NCI-H2081 (cell line): ENCODE measurements around the gene NARF.
"Not testable (repeated sequence)": the region's sequence is repeated elsewhere in the genome, so short reads cannot be mapped to it uniquely, and the experiment has no call there.

ENCODE experiments used
- DNase-seq, 2 experiments: peaks; one replicate each; lab custom pipeline; 2025; lab: John Stamatoyannopoulos, UW

The NARF gene

GRCh38 chr17:82536512-82537201 lies 78.1 kb downstream of the NARF start:
- no peak for DNase-seq

- not testable (repeated sequence) for DNase-seq
Observed at GRCh38 chr17:82537228-82537627, 78.7 kb downstream of the NARF start.

GRCh38 chr17:82539076-82539475 lies 80.5 kb downstream of the NARF start:
- not testable (repeated sequence) for DNase-seq
